Activated B cell treated with CpG ODN at 0.5 μM for 24 hours (primary cell): Measurements from ENCODE around the gene NAA40. TPM values are rescaled to one million over a fixed set of nuclear protein-coding genes. Genes with fewer than 3 reads are reported as not detected.

ENCODE experiments used
- ATAC-seq: fragments of 200-7000 bp; cut with Tn5 transposase; one replicate; pipeline ENCODE4 v1.10.0; 2021; ENCODE audit warnings: low read depth, mild to moderate bottlenecking, moderate library complexity
- CTCF ChIA-PET: fragments of 350-600 bp; sonication (Branson Sonifier 250); formaldehyde crosslinking; loops from one replicate; lab custom pipeline; 2021; ENCODE audit warnings: antibody characterized with exemption; lab: Charles Lee
- POLR2A ChIA-PET: fragments of 350-600 bp; sonication (Branson Sonifier 250); formaldehyde crosslinking; loops from one replicate; lab custom pipeline; 2021; ENCODE audit warnings: antibody characterized with exemption; lab: Charles Lee
- DNase-seq: peaks from one replicate; pipeline ENCODE4 v3.0.0; 2022
- H3K27ac Mint-ChIP-seq: one replicate; pipeline ENCODE4 v1.8.0; 2020; ENCODE audit warnings: mixed read lengths
- H3K27me3 Mint-ChIP-seq: one replicate; pipeline ENCODE4 v1.8.0; 2021; ENCODE audit warnings: mixed read lengths
- H3K36me3 Mint-ChIP-seq: one replicate; pipeline ENCODE4 v1.8.0; 2021; ENCODE audit warnings: low read depth, mixed read lengths
- H3K4me1 Mint-ChIP-seq: one replicate; pipeline ENCODE4 v1.8.0; 2021; ENCODE audit warnings: mixed read lengths
- H3K4me3 Mint-ChIP-seq: one replicate; pipeline ENCODE4 v1.8.0; 2020; ENCODE audit warnings: mild to moderate bottlenecking, mixed read lengths
- H3K9me3 Mint-ChIP-seq: one replicate; pipeline ENCODE4 v1.8.0; 2020; ENCODE audit warnings: mixed read lengths
- CTCF ChIP-seq: fragments of 200-600 bp; IDR thresholded peaks from one replicate; pipeline ENCODE4 v1.8.0; 2022; ENCODE audit warnings: antibody characterized with exemption, mild to moderate bottlenecking
- intact Hi-C: fragments of 100-400 bp; cut with micrococcal nuclease; formaldehyde crosslinking; loops from one replicate; pipeline ENCODE4 v1.15.1; 2024
- total RNA-seq: library from RNA; stranded (reverse); gene quantifications from 2 replicates; pipeline ENCODE4 v1.2.3, GENCODE V29; 2022

Gene NAA40
- total RNA-seq, 1 donor from 2014 or later, result 28.6 TPM

DNA sequence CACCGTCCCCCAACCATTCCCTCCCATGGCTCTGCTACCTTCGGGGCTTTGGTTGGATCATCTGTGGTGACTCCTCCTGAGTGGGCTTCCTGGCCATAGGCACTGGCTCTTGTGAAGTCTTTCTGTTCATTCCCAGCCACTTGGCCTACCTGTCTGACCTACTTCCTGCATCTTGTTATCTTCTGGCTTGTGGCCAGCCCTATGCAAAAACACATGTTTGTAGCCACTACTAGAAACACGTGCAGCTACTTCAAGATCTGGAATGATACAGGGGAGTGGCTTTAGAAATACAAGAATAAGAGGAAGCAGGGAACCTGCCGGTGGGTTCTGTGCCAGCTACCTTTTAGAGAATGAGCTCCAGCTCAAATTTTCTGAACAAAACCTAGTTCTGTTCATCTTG lies 42.7 kb upstream of the NAA40 start:
- Mint-ChIP-seq H3K36me3 (peaks cover 76% of the 10 kb centered on the region), H3K27ac (no peak overlapping the region), H3K9me3 (no peaks in the 10 kb centered on the region), H3K27me3 (no peaks in the 10 kb centered on the region), H3K4me3 (no peak overlapping the region), H3K4me1 (peaks cover 21% of the 10 kb centered on the region)
- intact Hi-C loops, result no loop called here
- ATAC-seq (no peak), DNase-seq (no peak)
- TF ChIP-seq CTCF, result no peak
- CTCF ChIA-PET, result no interaction called here
- POLR2A ChIA-PET, result no interaction called here

GRCh38 chr11:63897459-63898146 lies 41.2 kb upstream of the NAA40 start:
- CTCF ChIA-PET, result interaction anchor here (1.6 kb wide), 1 partner anchor 61 kb away, joined by 4 read pairs; no protein-coding TSS in a partner anchor
- TF ChIP-seq CTCF, result no peak
- intact Hi-C loops, result no loop called here
- peaks cover 85% of the 10 kb centered on the region for H3K36me3 Mint-ChIP-seq
- no peak overlapping the region for H3K4me3 Mint-ChIP-seq
- no peak for DNase-seq
- H3K4me1 Mint-ChIP-seq, result peaks cover 6% of the 10 kb centered on the region
- ATAC-seq, result no peak
- H3K27me3 Mint-ChIP-seq, result no peaks in the 10 kb centered on the region
- H3K9me3 Mint-ChIP-seq, result no peaks in the 10 kb centered on the region
- POLR2A ChIA-PET, result no interaction called here
- H3K27ac Mint-ChIP-seq, result no peak overlapping the region

GRCh38 chr11:63901660-63902059 lies 37.1 kb upstream of the NAA40 start:
- CTCF ChIA-PET, result no interaction called here
- no peaks in the 10 kb centered on the region for H3K4me1 Mint-ChIP-seq
- H3K27ac Mint-ChIP-seq, result no peak overlapping the region
- H3K36me3 Mint-ChIP-seq, result peaks cover 96% of the 10 kb centered on the region
- no peaks in the 10 kb centered on the region for H3K27me3 Mint-ChIP-seq
- intact Hi-C loops, result no loop called here
- no peaks in the 10 kb centered on the region for H3K9me3 Mint-ChIP-seq
- no peak for DNase-seq
- POLR2A ChIA-PET, result no interaction called here
- no peak for TF ChIP-seq CTCF
- no peak overlapping the region for H3K4me3 Mint-ChIP-seq
- no peak for ATAC-seq

GRCh38 chr11:63903884-63904283 lies 34.9 kb upstream of the NAA40 start:
- POLR2A ChIA-PET, result no interaction called here
- H3K36me3 Mint-ChIP-seq, result peaks cover 89% of the 10 kb centered on the region
- no peak for DNase-seq
- no peaks in the 10 kb centered on the region for H3K4me1 Mint-ChIP-seq
- no peak for TF ChIP-seq CTCF
- CTCF ChIA-PET, result interaction anchor here (1.2 kb wide), 1 partner anchor 66 kb away, joined by 7 read pairs; no protein-coding TSS in a partner anchor
- H3K27ac Mint-ChIP-seq, result no peak overlapping the region
- no peak for ATAC-seq
- no peak overlapping the region for H3K4me3 Mint-ChIP-seq
- intact Hi-C loops, result no loop called here
- no peaks in the 10 kb centered on the region for H3K27me3 Mint-ChIP-seq
- no peaks in the 10 kb centered on the region for H3K9me3 Mint-ChIP-seq

DNA sequence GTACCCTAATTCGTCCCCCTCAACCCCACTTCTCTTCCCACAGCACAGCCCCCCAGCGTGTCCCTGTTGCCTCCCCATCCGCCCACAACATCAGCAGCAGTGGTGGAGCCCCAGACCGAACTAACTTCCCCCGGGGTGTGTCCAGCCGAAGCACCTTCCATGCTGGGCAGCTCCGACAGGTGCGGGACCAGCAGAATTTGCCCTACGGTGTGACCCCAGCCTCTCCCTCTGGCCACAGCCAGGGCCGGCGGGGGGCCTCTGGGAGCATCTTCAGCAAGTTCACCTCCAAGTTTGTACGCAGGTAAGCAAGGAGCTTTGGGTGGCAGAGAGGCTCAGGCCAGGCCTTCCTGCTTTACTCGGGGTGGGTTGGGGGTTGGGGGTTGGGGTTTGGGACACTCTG lies 34.1 kb upstream of the NAA40 start:
- ATAC-seq, result no peak
- intact Hi-C loops, result no loop called here
- peaks cover 83% of the 10 kb centered on the region for H3K36me3 Mint-ChIP-seq

More for the DNA sequence above, 34.1 kb upstream of the NAA40 start:
- ChIA-PET CTCF (no interaction called here), POLR2A (no interaction called here)
- no peak for TF ChIP-seq CTCF
- Mint-ChIP-seq H3K27me3 (no peaks in the 10 kb centered on the region), H3K9me3 (no peaks in the 10 kb centered on the region), H3K4me3 (no peak overlapping the region), H3K27ac (no peak overlapping the region), H3K4me1 (no peaks in the 10 kb centered on the region)
- no peak for DNase-seq
